Putamen (tissue), 1 donor: ENCODE measurements around the gene WDR72.

Experiments
- DNase-seq: peaks from one replicate; pipeline ENCODE4 v3.0.0-alpha.2; 2016; ENCODE audit warnings: low spot score

The WDR72 gene

DNA sequence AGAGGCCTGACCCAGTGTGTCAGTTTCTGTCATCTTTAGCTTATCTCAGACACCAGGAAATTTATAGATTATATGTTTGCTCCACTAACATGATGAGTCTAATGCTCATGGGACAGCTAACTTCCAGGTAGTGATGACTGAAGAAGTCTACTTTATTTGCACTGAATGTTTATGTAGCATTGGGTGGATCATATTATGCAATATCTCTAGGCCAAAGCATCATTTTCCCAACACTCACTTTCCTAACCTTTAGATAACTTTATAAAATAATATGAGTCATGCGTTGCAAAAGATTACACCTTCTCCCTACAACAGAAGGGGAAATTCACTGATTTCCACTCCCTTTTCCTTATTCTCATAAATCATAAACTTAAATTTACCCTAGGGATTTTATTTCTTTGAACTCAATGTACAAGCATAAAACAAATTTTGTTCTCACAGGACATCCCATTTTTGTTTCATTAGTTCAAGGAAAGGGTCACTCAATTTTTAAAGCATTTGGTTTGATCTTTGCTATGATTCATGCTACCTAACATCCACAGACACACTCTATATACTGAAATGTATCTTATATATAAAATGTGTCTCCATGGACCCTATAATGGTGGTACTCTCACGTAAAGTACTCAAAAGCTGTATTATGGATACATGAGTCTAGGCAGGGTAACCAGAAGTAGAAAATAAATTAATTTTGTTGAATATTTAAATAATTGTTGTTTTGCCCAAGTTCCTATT lies 225.2 kb downstream of the WDR72 start:
- no peak for DNase-seq

DNA sequence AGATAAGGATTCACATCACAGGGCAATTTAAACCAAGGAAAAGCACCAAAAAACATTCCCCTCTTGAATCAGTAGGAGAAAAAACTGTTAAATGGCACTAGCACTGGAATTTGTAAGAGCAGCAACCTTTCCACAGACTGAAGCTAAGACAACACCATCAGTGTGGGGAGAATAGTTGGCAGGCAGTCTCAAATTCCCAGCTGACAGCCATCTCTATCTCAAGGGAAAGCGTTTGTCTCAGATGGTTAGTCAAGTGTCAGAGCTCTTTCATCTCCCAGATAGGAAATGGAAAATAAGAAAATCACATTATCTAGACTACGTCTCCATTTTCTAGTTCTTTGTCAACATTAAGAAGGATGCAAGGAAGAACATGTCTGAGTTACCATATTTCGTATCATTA lies 228.7 kb downstream of the WDR72 start:
- DNase-seq, result no peak

DNA sequence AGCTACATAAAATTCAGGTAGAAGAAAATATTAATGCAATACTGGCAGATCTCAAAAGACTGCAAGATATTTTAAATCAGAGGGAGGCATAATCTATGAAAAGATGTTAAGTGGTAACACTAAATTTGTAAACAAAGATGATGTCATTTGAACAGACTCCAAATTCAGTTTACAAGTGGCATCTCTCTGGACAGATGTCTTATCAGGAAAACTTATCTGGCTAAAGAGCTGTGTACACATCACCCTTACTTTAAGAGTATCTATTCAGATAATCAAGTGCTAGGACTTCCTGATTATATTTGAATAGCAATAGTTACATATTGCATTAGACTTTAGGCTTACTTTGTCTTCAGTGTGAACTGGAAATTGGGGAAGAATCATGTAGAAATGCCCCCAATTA lies 231.5 kb downstream of the WDR72 start:
- no peak for DNase-seq

- no peak for DNase-seq
Observed at GRCh38 chr15:53525894-53526293, 233.6 kb downstream of the WDR72 start.

GRCh38 chr15:53522991-53523390 lies 236.5 kb downstream of the WDR72 start:
- DNase-seq, result no peak

GRCh38 chr15:53520996-53521395 lies 238.5 kb downstream of the WDR72 start:
- DNase-seq, result peak; percentile 25

DNA sequence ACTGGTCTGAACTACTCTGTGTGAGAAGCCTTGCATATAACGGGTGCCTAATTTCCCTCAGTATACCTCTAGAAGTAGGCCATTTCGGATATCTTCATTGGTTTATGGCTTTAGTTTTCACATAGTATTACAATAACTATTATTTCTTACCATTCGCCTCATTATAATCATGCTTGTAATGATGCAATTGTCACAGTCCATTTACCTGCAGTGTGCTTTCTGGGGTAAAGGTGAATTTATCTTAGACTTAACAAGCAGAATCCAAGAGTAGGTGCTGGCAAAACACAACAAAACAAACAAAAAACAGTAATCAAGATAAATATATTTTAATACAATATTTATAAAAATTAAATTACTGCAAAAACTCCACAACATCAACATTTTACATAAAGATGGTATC lies 246.0 kb downstream of the WDR72 start:
- no peak for DNase-seq

DNA sequence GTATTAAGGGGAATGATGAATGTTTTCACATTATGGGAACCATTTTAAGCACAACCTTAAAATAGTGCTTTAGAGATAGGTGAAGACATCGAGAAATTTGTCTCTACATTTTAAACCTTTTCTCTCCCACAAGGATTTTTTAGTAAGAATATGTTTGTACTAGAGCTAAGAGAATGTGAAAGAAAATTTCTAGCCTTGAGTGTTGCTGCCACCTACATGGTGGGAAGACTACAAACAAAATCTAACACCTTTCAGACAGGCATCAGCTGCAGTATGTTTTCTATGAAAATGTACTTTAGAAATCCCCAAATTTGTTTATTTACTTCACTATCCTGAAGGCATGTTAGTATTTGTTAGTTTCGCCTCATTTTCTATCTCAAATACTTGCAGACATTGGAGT lies 247.4 kb downstream of the WDR72 start:
- DNase-seq, result no peak

DNA sequence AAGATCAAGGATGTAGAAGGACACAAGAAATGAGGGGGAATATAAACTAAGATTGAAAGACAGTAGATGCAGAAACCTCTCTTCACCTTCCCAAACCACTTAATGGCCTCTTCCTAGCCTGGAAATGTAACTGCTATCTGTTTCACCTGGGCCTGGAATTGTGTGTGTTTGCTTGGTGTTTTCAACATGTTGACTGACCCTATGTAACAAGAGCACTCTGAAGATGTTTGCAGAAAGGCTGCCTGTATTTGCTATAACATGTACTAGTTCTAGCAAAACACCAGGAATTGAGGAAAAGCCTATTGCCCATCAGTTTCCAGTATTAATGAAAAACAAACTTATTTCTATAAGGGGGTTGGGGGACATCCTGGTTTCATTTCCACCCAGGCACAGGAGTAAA lies 248.3 kb downstream of the WDR72 start:
- DNase-seq, result no peak

DNA sequence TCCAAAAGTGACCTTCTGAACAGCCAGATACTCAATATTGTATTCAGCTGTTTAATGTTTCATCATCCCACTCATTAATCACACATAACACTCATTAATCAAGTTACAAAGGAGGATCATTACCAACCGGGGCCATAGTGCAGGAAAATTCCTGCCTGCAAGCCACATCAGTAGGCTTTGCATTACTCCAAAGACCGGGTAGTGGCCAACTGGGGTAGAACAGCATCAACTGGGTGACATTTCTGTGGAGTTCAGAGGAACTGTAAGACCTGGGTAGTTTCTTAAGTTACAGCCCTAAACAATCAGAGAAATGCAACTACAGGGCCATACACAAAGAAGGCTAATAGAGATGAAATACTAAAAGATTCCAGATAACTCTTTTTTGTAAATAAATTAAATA lies 253.1 kb downstream of the WDR72 start:
- no peak for DNase-seq

- DNase-seq, result no peak
Observed at GRCh38 chr15:53498996-53499395, 260.5 kb downstream of the WDR72 start.

- DNase-seq, result no peak
Observed at GRCh38 chr15:53490341-53490740, 269.1 kb downstream of the WDR72 start.

- no peak for DNase-seq
Observed at GRCh38 chr15:53482055-53482454, 277.4 kb downstream of the WDR72 start.

- DNase-seq, result no peak
Observed at GRCh38 chr15:53477981-53478766, 281.3 kb downstream of the WDR72 start.

GRCh38 chr15:53473886-53474285 lies 285.6 kb downstream of the WDR72 start:
- no peak for DNase-seq

DNA sequence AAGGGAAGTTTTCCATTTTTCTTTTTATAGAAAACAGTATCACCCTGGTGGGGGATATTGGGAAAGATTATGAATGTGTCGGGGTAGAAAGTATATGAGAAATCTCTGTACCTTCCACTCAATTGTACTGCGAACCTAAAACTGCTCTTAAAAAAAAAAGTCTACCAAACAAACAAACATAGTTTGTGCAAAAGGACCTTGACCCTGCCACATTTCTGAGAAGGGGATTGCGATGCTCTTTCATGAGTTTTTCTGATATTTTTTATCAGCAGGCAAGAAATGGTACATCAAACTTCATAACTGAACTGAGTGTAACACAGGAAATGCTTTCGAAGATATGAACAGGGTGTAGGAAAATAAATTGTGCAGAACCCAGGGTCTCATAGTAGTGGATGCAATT lies 286.0 kb downstream of the WDR72 start:
- DNase-seq, result no peak

GRCh38 chr15:53472883-53473282 lies 286.6 kb downstream of the WDR72 start:
- DNase-seq, result no peak

DNA sequence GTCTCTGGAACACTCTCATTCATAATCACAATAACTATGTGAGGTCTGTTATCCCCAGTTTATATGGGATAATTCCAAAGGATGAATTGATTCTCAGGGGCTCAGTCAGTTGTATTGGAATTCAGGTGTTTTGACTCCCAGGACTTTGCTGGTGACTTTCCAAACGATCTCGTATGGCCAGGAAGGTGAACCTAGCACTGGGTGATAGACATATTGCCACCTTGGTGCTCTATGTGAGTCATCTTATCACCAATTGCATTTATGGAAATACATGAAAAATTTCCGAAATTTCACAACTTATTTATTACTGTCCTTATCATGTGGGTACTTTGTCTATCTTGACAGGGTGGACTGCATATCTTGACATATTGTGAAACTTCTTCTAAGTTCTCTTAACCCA lies 287.3 kb downstream of the WDR72 start:
- DNase-seq, result no peak

- no peak for DNase-seq
Observed at GRCh38 chr15:53470743-53471142, 288.7 kb downstream of the WDR72 start.

GRCh38 chr15:53469422-53469821 lies 290.0 kb downstream of the WDR72 start:
- no peak for DNase-seq
